ENCODE data around the gene PTH2. TPM values are rescaled to one million over a fixed set of nuclear protein-coding genes. Genes with fewer than 3 reads are reported as not detected.

Gene PTH2
- total RNA-seq, 1 experiment from 2014 or later, result 0.96 TPM

- H3K4me2 ChIP-seq (ENCODE audit: insufficient read depth, insufficient read length, low read length), result no peak overlapping the region
- Mint-ChIP-seq H3K36me3 (ENCODE audit: insufficient read depth in 1 of 3, low read depth in 3 of 3) (no peaks in the 10 kb centered on the region; a peak in 1 of 7 replicates), H3K4me1 (peaks cover 55 to 75% of the 10 kb centered on the region in 2 experiments), H3K9me3 (peaks cover 0 to 9% of the 10 kb centered on the region in 2 experiments; a peak in 2 of 5 replicates), H3K4me3 (0 out of 5 replicates have a peak overlapping the region, but pooled peaks of 1 of the 2 experiments have one; percentile 1), H3K27me3 (ENCODE audit: low read depth) (peaks cover 44% of the 10 kb centered on the region), H3K27ac (no peak overlapping the region)
- no peak overlapping the region for H2BK12ac ChIP-seq (ENCODE audit: insufficient read length, low read depth, low read length)
- peaks cover 13% of the 10 kb centered on the region for H3K23me2 ChIP-seq (ENCODE audit: insufficient read length, low read depth, low read length, poor library complexity, severe bottlenecking)
- no peaks in the 10 kb centered on the region for H3K79me2 ChIP-seq (ENCODE audit: insufficient read depth, low read length)
- H3K27ac ChIP-seq (ENCODE audit: insufficient read length, low read depth, low read length), result no peak overlapping the region
- no peak overlapping the region for H2AK5ac ChIP-seq (ENCODE audit: insufficient read length, low read length)
- no peak overlapping the region for H2AFZ ChIP-seq (ENCODE audit: low read length)
- H3K9me3 ChIP-seq (ENCODE audit: control insufficient read depth, low read depth, low read length), result no peaks in the 10 kb centered on the region
- H4K91ac ChIP-seq (ENCODE audit: insufficient read length, low read depth, low read length), result no peak overlapping the region
- no peak overlapping the region for H4K5ac ChIP-seq (ENCODE audit: insufficient read length, low read depth, low read length)
- no CpG with 5 or more reads among the region's 2 CpGs for WGBS (ENCODE audit: extremely low coverage, insufficient read length, low lambda C conversion rate)
- H3K79me1 ChIP-seq (ENCODE audit: insufficient read depth, low read depth, low read length, poor library complexity, severe bottlenecking), result no peaks in the 10 kb centered on the region
- H3K4me1 ChIP-seq (ENCODE audit: insufficient read depth, low read length), result peaks cover 2% of the 10 kb centered on the region; the same call in 1 of the 2 replicates
- H4K8ac ChIP-seq (replicated peaks; ENCODE audit: insufficient read length, low read depth, low read length), result no peak overlapping the region
- H2BK15ac ChIP-seq (ENCODE audit: low read depth, low read length), result no peak overlapping the region
- TF ChIP-seq, protein P1, sequence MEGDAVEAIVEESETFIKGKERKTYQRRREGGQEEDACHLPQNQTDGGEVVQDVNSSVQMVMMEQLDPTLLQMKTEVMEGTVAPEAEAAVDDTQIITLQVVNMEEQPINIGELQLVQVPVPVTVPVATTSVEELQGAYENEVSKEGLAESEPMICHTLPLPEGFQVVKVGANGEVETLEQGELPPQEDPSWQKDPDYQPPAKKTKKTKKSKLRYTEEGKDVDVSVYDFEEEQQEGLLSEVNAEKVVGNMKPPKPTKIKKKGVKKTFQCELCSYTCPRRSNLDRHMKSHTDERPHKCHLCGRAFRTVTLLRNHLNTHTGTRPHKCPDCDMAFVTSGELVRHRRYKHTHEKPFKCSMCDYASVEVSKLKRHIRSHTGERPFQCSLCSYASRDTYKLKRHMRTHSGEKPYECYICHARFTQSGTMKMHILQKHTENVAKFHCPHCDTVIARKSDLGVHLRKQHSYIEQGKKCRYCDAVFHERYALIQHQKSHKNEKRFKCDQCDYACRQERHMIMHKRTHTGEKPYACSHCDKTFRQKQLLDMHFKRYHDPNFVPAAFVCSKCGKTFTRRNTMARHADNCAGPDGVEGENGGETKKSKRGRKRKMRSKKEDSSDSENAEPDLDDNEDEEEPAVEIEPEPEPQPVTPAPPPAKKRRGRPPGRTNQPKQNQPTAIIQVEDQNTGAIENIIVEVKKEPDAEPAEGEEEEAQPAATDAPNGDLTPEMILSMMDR (conservative IDR thresholded peaks at IDR 0.05), result no peak
- no peak overlapping the region for H3K23ac ChIP-seq (ENCODE audit: insufficient read length, low read depth, low read length)
- H2BK20ac ChIP-seq (ENCODE audit: low read depth, low read length, poor library complexity, severe bottlenecking), result no peak overlapping the region
- DNase-seq, result no peak
- no peaks in the 10 kb centered on the region for H4K20me1 ChIP-seq (ENCODE audit: control insufficient read depth, insufficient read depth, insufficient read length)
- H3T11ph ChIP-seq (ENCODE audit: low read length), result no peak overlapping the region
- H3K4ac ChIP-seq (ENCODE audit: low read depth, low read length), result no peak overlapping the region
- H3K14ac ChIP-seq (ENCODE audit: insufficient read depth, low read length), result no peak overlapping the region
- H3K9ac ChIP-seq (ENCODE audit: extremely low read depth, insufficient read length, low read length), result no peak overlapping the region
- H3K56ac ChIP-seq (ENCODE audit: insufficient read length, low read depth, low read length), result no peak overlapping the region
- H2BK5ac ChIP-seq (ENCODE audit: insufficient read length, low read length), result no peak overlapping the region
- no peak overlapping the region for H2BK120ac ChIP-seq (ENCODE audit: low read depth, low read length, poor library complexity, severe bottlenecking)
- H3K18ac ChIP-seq (ENCODE audit: insufficient read length, low read depth, low read length), result no peak overlapping the region
- H3K27me3 ChIP-seq (ENCODE audit: insufficient read depth, low read length), result peaks cover 22% of the 10 kb centered on the region; the same call in 1 of the 2 replicates
Measured at GRCh38 chr19:49419173-49419572, 4.1 kb downstream of the PTH2 start.
